ENCODE results near the gene HNRNPH3.
"Not testable (repeated sequence)": the region's sequence is repeated elsewhere in the genome, so short reads cannot be mapped to it uniquely, and the experiment has no call there.

The HNRNPH3 gene, protein sequence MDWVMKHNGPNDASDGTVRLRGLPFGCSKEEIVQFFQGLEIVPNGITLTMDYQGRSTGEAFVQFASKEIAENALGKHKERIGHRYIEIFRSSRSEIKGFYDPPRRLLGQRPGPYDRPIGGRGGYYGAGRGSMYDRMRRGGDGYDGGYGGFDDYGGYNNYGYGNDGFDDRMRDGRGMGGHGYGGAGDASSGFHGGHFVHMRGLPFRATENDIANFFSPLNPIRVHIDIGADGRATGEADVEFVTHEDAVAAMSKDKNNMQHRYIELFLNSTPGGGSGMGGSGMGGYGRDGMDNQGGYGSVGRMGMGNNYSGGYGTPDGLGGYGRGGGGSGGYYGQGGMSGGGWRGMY

GRCh38 chr10:68331455-68332258 is at the start of gene HNRNPH3:
Gene HNRNPH3, plus strand, starts transcription at chr10:68332064. Its CDS starts 5,158 bp downstream, at chr10:68337222.
- DNase-seq (ENCODE audit: low spot score) = peak; percentile 96

DNA sequence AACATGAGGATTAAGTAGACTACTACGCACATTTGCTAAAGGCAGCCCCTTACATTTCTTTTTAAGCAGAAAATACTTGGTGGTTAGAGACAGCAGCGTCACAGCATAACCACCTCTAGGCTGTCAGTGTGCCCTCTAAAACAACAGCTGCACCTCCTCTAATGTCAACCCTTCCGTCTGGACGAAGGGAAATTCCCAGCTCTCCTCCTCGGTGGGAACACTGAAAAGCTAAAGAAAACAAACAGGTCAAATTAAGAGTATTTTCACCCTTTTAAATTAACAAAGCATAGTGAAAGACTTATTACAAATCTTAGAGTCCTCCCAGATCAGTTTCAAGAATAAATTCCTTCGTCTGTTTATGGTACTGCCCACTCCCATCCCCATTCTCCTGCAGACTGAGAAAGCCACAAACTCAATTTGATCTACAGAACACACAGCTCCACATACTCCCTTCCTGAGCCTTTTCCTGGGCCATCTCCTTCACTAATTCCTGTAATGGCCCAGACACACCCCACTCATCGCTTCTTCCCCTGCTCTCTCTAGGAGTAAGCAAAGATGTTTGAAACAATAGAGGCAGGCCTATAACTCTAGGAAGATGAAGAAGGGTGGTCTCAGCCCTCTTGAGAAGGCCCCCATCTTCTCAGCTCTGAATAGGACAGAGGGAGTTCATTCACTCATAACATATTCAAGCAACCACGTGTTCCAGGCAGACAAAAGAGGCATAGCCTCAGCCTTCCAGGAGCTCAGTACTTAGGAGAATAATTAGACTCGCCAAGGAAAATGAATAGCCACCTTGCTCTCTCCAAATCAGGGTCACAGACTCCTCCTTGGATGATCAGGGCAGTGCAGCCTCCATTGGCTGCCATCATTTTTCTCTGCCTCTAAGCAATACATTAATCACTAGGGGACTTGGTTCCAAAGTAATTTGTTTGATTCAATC is 47.5 kb upstream of the HNRNPH3 start:
- no peak for DNase-seq (ENCODE audit: low spot score)

DNA sequence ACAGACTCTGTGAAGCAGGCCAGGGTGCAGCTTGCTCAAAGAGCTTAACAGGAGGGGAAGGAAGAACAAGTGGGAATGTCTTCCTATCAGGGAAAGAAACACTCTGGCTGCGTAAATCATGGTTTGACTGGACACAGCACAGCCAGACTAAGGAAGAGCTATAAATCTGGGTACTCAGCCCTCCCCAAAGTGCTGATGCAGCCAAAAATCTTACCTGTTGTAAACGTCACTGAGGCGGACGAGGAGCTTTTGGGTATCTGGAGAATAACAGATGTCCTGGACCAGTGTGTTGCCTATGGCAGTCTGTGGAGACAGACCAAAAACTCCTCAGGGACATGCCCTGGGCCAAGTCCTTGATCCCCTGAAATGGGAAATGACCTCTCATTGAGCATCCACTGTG is 43.1 kb upstream of the HNRNPH3 start:
- DNase-seq (ENCODE audit: low spot score) = no peak

GRCh38 chr10:68290736-68291135 is 41.1 kb upstream of the HNRNPH3 start:
- DNase-seq (ENCODE audit: low spot score) = no peak

DNA sequence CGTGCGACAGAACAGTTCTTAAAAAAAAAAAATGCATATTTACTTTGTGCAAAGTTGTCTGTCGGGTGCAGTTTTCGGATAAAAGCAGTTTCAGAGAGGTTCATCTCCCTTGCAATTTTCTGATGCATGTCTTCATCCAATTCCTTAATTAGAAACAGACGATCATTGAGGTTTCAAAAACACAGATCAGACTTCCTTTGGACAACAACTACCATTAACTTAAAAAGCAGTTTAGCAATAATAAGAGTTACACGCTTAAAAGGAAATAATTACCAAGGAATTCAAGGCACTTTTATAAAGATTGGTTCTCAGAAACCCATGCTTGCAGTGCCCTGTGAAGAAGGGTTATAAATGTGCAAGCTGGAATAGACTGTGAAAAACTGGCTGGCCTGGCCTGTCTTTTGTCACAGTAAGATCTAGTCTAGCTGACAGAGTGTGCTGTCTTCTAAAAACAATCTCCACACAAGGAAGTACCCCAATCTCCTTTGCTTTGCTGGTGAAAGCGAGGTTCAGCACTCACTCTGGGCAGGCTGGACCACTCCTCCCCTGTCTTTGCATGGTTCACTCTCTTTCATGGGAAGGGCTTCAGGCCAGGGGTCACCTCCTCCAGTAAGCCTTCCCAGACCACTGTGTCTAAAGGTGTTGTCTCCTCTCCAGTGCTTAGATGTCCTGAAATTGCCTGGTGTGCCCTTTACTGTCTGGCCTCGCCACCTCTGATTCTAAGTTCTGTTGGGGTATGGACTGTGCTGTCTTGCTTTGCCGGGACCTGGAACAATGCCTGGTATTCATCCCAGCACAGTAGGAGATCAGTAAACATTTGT is 34.8 kb upstream of the HNRNPH3 start:
- no peak for DNase-seq (ENCODE audit: low spot score)

- no peak for DNase-seq (ENCODE audit: low spot score)
Measured at GRCh38 chr10:68301301-68301700, 30.6 kb upstream of the HNRNPH3 start.

GRCh38 chr10:68301790-68302502 is 29.9 kb upstream of the HNRNPH3 start:
- DNase-seq (ENCODE audit: low spot score) = peak; percentile 76

DNA sequence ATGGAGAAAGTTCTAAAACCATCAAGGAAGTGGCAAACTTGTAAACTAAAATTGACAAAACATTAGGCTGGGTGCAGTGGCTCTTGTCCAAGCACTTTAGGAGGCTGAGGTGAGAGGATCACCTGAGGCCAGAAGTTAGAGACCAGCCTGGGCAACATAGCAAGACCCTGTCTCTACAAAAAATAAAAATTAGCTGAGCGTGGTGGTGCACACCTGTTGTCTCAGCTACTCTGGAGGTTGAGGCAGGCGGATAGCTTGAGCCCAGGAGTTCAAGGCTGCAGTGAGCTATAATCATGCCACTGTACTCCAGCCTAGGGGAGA is 29.4 kb upstream of the HNRNPH3 start:
- DNase-seq (ENCODE audit: low spot score) = no peak

GRCh38 chr10:68302871-68303270 is 29.0 kb upstream of the HNRNPH3 start:
- DNase-seq (ENCODE audit: low spot score) = no peak

DNA sequence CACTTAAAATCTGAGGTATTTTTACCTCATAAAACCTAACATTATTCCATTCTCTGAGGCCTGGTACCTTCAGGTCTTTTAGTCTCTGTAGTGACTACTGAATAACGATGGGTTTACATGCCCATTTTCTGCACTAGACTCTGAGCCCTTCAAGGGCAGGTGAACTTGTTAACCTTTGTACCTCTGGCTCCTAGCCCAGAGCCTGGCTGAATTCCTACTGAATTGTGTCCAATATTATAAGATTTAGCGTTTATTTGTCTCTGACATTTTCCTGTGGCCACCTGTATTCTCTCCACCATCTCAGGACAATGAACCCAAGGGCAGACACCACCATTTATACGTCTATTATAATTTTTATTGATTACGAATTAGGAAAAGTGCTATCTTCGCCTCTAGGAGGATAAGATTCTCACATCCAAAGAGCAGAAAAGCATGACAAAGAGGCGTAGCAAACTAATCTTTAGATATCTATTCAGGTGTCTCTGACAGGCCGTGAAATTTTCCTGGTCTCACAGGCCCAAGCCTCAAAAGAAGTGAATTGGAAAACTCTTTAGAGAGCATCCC is 27.9 kb upstream of the HNRNPH3 start:
- DNase-seq (ENCODE audit: low spot score) = no peak

DNA sequence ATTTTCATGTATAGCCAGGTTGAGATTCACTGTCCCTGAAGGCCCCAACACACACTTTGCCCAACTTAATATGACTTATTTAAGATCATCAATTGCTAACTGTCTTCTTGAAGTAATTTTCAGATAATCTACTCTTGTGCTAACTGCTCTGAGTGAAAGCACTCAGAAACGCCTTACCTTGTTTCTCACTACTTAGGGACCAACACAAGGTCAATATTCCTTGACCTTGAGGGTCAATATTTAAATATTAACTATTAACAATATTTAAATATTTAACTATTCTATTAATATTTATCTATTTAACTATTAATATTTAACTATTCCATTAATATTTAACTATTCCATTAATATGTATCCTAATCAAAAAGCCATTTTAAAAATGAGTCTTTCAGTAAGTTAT is 26.0 kb upstream of the HNRNPH3 start:
- no peak for DNase-seq (ENCODE audit: low spot score)

GRCh38 chr10:68310531-68310930 is 21.3 kb upstream of the HNRNPH3 start:
- DNase-seq (ENCODE audit: low spot score) = no peak

- DNase-seq (ENCODE audit: low spot score) = not testable (repeated sequence)
Measured at GRCh38 chr10:68314930-68315329, 16.9 kb upstream of the HNRNPH3 start.

DNA sequence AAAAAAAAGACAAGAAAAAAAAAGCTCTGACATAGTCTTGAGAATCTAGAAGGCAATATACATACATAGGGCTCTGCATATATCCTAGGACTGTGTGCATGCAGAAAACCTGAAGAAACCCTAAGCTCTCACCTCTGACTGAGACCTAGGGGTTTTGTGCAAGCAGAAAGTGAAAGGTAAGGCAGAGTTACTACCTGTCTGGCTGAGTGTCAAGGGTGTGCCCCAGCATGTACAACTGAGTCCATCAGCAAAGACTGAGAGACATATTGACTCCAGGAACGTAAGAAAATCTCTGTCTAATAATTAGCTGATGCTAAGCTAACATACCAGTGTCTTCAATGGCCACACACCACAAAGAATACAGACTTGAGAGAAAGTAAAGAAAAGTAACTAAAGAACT is 16.3 kb upstream of the HNRNPH3 start:
- DNase-seq (ENCODE audit: low spot score) = no peak

DNA sequence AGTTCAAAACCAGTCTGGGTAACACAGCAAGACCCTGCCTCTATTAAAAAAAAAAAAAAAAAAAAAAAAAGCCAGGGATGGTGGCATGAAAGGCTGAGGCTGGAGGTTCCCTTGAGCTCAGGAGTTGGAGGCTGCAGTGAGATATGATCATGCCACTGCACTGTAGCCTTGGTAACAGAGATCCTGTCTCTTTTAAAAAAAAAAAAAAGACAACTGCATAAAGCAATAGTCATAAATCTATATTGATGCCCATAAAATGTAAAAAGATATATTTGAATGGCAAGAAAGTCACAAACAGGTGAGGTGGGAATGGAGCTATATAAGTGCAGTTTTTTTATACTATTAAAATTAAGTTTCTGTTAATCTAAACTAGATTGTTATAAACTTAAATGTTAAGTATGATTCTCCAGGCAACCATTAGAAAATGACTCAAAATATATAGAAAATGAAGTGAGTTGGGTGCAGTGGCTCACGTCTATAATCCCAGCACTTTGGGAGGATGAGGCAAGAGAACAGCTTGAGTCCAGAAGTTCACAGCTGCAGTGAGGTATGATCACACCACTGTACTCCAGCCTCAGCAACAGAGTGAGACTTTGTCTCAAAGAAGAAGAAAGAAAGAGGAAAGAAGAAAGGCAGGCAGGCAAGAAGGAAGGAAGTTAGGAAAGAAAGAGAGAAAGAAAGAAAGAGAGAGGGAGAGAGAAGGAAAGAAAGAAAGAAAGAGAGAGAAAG is 13.4 kb upstream of the HNRNPH3 start:
- DNase-seq (ENCODE audit: low spot score) = no peak

- DNase-seq (ENCODE audit: low spot score) = not testable (repeated sequence)
Measured at GRCh38 chr10:68324396-68324795, 7.5 kb upstream of the HNRNPH3 start.

DNA sequence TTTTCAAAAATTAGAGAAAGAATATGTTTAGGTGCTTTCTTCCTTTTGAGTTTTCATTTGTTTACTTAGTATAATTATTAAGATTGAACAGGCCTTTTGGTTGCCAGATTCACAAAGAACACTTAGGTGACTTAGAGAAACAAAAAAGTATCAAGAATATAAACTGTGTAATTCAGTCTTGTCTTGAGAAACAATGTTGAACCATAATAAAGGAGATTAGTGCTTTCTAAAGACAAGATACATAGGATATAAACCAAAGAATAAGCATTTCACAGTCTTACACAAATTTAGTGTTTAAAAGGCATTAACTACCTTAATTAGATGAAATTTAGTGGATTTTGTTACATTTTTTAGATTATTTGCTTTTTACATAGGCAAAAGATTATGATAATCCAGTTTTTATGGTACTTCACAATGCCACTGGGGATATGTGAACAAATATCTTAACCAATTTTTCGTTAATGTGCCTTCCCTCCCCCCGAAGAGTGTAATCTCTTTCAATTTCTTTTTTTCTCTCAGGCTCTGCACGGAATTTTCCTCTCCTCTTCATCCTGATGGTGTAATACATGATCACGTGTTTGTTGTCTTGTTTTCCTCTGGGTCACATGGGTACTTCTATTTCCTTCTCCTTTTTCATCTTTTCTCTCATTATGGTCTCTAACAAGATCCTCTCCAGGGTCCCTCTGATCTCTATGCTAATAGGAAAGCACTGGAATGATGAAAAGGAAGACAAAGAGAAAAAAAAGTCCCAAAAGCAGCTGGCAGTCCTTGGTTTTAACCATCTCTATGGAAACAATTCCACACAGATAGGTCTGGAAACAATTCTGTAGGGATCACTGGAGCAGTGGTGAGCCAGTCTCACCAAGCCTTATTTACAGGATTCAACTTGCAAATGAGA is 3.7 kb upstream of the HNRNPH3 start:
- DNase-seq (ENCODE audit: low spot score) = peak; percentile 91

- no peak for DNase-seq (ENCODE audit: low spot score)
Measured at GRCh38 chr10:68329506-68329861, 2.4 kb upstream of the HNRNPH3 start.

All from cerebellar cortex (tissue), 1 donor.